HCT116 (cell line): ENCODE results near the gene CHSY3. TPM values are rescaled to one million over a fixed set of nuclear protein-coding genes. Genes with fewer than 3 reads are reported as not detected.

ENCODE experiments used
- ATAC-seq: fragments of 200-7000 bp; cut with Tn5 transposase; 2 replicates; pipeline ENCODE4 v1.9.1; 2020; ENCODE audit warnings: mild to moderate bottlenecking, moderate library complexity
- BruUV-seq: library from RNA; stranded (reverse); fragments of 400-500 nt; replicated peaks from 2 replicates; lab custom pipeline; 2021; lab: Mats Ljungman, UMichigan
- CTCF ChIA-PET: fragments of 300-600 bp; sonication (Branson Sonifier 250); formaldehyde crosslinking; loops from one replicate; lab custom pipeline; 2021; ENCODE audit warnings: antibody characterized with exemption; lab: Charles Lee
- POLR2A ChIA-PET: fragments of 300-600, 350-600 bp; sonication (Branson Sonifier 250); formaldehyde crosslinking; loops from one replicate; lab custom pipeline; 2021; ENCODE audit warnings: antibody characterized with exemption; lab: Charles Lee
- RAD21 ChIA-PET, 2 experiments: fragments of 300-600 bp; sonication (Branson Sonifier 250); formaldehyde crosslinking; loops; one replicate each; lab custom pipeline; 2023; ENCODE audit warnings: low total read pairs in 2 of 2; ENCODE audit not compliant: uncharacterized antibody in 2 of 2, unreplicated experiment in 2 of 2, low non-redundant PET in 1 of 2; lab: Charles Lee
- DNase-seq: peaks from one replicate; pipeline ENCODE4 v3.0.0-alpha.2; 2010; ENCODE audit warnings: low read depth, low spot score
- H2AFZ ChIP-seq: fragments of 200-600 bp; shearing (Covaris generic), sonication (generic); 2 replicates; pipeline ENCODE4 v1.6.1; 2017; ENCODE audit warnings: low read depth, mixed run types, mixed read lengths, antibody characterized with exemption, low read length; ENCODE audit not compliant: poor library complexity, severe bottlenecking
- H3K27ac ChIP-seq: 2 replicates; pipeline ENCODE4 v1.5.1; 2012; ENCODE audit warnings: low read depth, low read length
- H3K27me3 ChIP-seq: fragments of 200-600 bp; sonication (generic); 2 replicates; pipeline ENCODE4 v1.6.1; 2016; ENCODE audit warnings: mixed run types, low read length, mixed read lengths; ENCODE audit not compliant: insufficient read depth
- H3K36me3 ChIP-seq, 2 experiments: fragments of 200-500 bp in 1 of 2; fragments of 200-600 bp in 1 of 2; sonication (Bioruptor generic) in 1 of 2; sonication (generic) in 1 of 2; 2 replicates each; pipeline versions ENCODE4 v1.5.1 to v1.6.1; 2014 to 2016; ENCODE audit warnings: low read length in 2 of 2, inconsistent platforms in 1 of 2, mixed read lengths in 1 of 2, mixed run types in 1 of 2; ENCODE audit not compliant: insufficient read depth in 2 of 2, control insufficient read depth in 1 of 2
- H3K4me1 ChIP-seq, 2 experiments: fragments of 200-600 bp in 1 of 2; sonication (generic) in 1 of 2; 2 replicates each; pipeline versions ENCODE4 v1.5.1 to v1.6.1; 2012 to 2017; ENCODE audit warnings: low read length in 2 of 2, inconsistent platforms in 1 of 2, mild to moderate bottlenecking in 1 of 2, mixed read lengths in 1 of 2, mixed run types in 1 of 2, moderate library complexity in 1 of 2; ENCODE audit not compliant: insufficient read depth in 2 of 2, control insufficient read depth in 1 of 2
- H3K4me2 ChIP-seq: fragments of 200-600 bp; sonication (generic); 2 replicates; pipeline ENCODE4 v1.6.1; 2017; ENCODE audit warnings: mixed run types, low read length, mixed read lengths
- H3K4me3 ChIP-seq, 2 experiments: fragments of 200-600 bp in 1 of 2; sonication (generic) in 1 of 2; replicated peaks in 1 of 2; 2 replicates each; pipeline ENCODE4 v1.5.1; 2011 to 2016; ENCODE audit warnings: low read length in 2 of 2, control low read depth in 1 of 2, low read depth in 1 of 2, mild to moderate bottlenecking in 1 of 2, mixed read lengths in 1 of 2, mixed run types in 1 of 2
- H3K79me2 ChIP-seq: fragments of 200-600 bp; sonication (generic); 2 replicates; pipeline ENCODE4 v1.6.1; 2017; ENCODE audit warnings: mild to moderate bottlenecking, mixed run types, low read length, moderate library complexity, mixed read lengths; ENCODE audit not compliant: insufficient read depth
- H3K9ac ChIP-seq: fragments of 200-600 bp; sonication (generic); 2 replicates; pipeline ENCODE4 v1.6.1; 2016; ENCODE audit warnings: low read length, mixed read lengths
- H3K9me2 ChIP-seq: fragments of 200-600 bp; sonication (generic), shearing (Covaris generic); 2 replicates; pipeline ENCODE4 v1.6.1; 2017; ENCODE audit warnings: mixed run types, mild to moderate bottlenecking, moderate library complexity; ENCODE audit not compliant: insufficient read depth
- H3K9me3 ChIP-seq, 2 experiments: fragments of 200-500 bp in 1 of 2; fragments of 200-600 bp in 1 of 2; sonication (Bioruptor generic) in 1 of 2; sonication (generic) in 1 of 2; 2 replicates each; pipeline ENCODE4 v1.6.1; 2014 to 2017; ENCODE audit warnings: low read length in 2 of 2, mixed read lengths in 2 of 2, inconsistent platforms in 1 of 2, low read depth in 1 of 2, mild to moderate bottlenecking in 1 of 2, mixed run types in 1 of 2, moderate library complexity in 1 of 2; ENCODE audit not compliant: control insufficient read depth in 1 of 2, insufficient read depth in 1 of 2
- H4K20me1 ChIP-seq: fragments of 200-600 bp; sonication (generic), shearing (Covaris generic); 2 replicates; pipeline ENCODE4 v1.6.1; 2017; ENCODE audit warnings: mixed run types, mild to moderate bottlenecking, moderate library complexity; ENCODE audit not compliant: insufficient read depth
- CBX3 ChIP-seq: IDR thresholded peaks from 2 replicates; pipeline ENCODE4 v1.6.1; 2012; ENCODE audit warnings: low read depth
- EGR1 ChIP-seq: IDR thresholded peaks from 2 replicates; pipeline ENCODE4 v1.6.1; 2012; ENCODE audit warnings: low read depth
- ELF1 ChIP-seq: IDR thresholded peaks from 2 replicates; pipeline ENCODE4 v1.6.1; 2012; ENCODE audit warnings: low read depth, borderline replicate concordance
- EZH2phosphoT487 ChIP-seq: fragments of 200-600 bp; IDR thresholded peaks from 2 replicates; pipeline ENCODE4 v1.6.1; 2018; ENCODE audit warnings: antibody characterized with exemption, borderline replicate concordance
- FOSL1 ChIP-seq: IDR thresholded peaks from 2 replicates; pipeline ENCODE4 v1.6.1; 2012; ENCODE audit warnings: low read depth
- POLR2A ChIP-seq: IDR thresholded peaks from 2 replicates; pipeline ENCODE4 v1.7.0; 2011; ENCODE audit warnings: borderline replicate concordance; ENCODE audit not compliant: insufficient read depth, insufficient read length; ENCODE audit errors: extremely low read depth
- POLR2AphosphoS5 ChIP-seq: IDR thresholded peaks from 2 replicates; pipeline ENCODE4 v1.6.1; 2011; ENCODE audit warnings: mild to moderate bottlenecking, low read depth, low read length, moderate library complexity
- RAD21 ChIP-seq: IDR thresholded peaks from 2 replicates; pipeline ENCODE4 v1.6.1; 2012; ENCODE audit warnings: low read depth, mild to moderate bottlenecking
- SRF ChIP-seq: IDR thresholded peaks from 2 replicates; pipeline ENCODE4 v1.6.1; 2012; ENCODE audit warnings: low read depth
- TCF7L2 ChIP-seq: IDR thresholded peaks from 2 replicates; pipeline ENCODE4 v1.7.0; 2011; ENCODE audit warnings: borderline replicate concordance, inconsistent platforms; ENCODE audit not compliant: insufficient read depth, insufficient read length; ENCODE audit errors: extremely low read depth
- ZFX ChIP-seq: fragments of 450-650 bp; IDR thresholded peaks from 2 replicates; pipeline ENCODE4 v1.6.1; 2017
- ZNF274 ChIP-seq: fragments of 200-500 bp; sonication (Bioruptor generic); IDR thresholded peaks from 2 replicates; pipeline ENCODE4 v1.6.1; 2014; ENCODE audit warnings: mild to moderate bottlenecking, low read depth, low read length, inconsistent platforms
- intact Hi-C: fragments of 100-400 bp; cut with micrococcal nuclease; formaldehyde crosslinking; loops from 2 replicates; pipeline ENCODE4 v1.10.0; 2022
- total RNA-seq: library from RNA; stranded (reverse); gene quantifications from one replicate; pipeline ENCODE4 v1.2.1, GENCODE V29; 2021; ENCODE audit not compliant: unreplicated experiment
- TF ChIP-seq, protein P1 (sequence below): IDR thresholded peaks from 2 replicates; pipeline ENCODE4 v1.6.1; 2012
- TF ChIP-seq, protein P2 (sequence below), 3 experiments: fragments of 200-600 bp in 1 of 3; sonication (generic) in 1 of 3; IDR thresholded peaks in 2 of 3; conservative IDR thresholded peaks in 1 of 3; 2 replicates each; pipeline ENCODE4 v1.5.1; 2012 to 2017; ENCODE audit warnings: low read depth in 2 of 3, low read length in 2 of 3, antibody characterized with exemption in 1 of 3, borderline replicate concordance in 1 of 3, control low read depth in 1 of 3, mild to moderate bottlenecking in 1 of 3, mixed read lengths in 1 of 3, mixed run types in 1 of 3, moderate library complexity in 1 of 3; ENCODE audit not compliant: insufficient read depth in 1 of 3
- TF ChIP-seq, protein P3 (sequence below): IDR thresholded peaks from 2 replicates; pipeline ENCODE4 v1.6.1; 2012
- TF ChIP-seq, protein P4 (sequence below): IDR thresholded peaks from 2 replicates; pipeline ENCODE4 v1.6.1; 2012; ENCODE audit warnings: low read depth

The CHSY3 gene
- total RNA-seq, 1 experiment from 2014 or later = 2.3 TPM

DNA sequence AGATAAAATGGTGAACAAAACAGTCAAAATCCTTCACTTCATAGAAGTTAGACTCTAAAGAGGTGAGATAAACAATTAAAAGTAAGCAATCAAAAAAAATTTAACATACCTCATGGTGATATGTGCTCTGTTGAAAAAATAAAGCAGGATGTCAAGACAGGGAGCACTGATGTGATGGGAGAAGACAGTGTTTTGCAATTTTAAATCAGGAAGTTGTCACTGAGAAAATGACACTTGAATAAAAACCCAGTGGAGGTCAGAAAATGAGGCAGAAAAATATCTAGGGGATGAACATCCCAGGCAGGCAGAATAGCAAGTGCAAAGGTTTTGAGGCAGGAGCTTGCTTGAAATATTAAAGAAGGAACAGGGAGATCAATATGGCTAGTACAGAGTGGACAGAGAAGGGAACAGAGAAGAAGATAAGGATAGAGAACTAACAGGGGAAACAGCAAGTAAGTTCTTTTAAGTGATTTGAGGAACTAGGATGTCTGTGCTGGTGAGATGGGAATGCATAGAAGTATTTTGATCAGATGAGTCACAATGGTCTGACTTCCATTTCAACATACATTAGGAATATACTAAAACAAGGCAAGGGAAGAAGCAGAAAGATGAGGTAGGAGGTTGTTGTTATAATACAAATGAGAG is 130.4 kb downstream of the CHSY3 start:
- Histone ChIP-seq H2AFZ (no peak overlapping the region), H4K20me1 (no peaks in the 10 kb centered on the region), H3K4me1 (no peaks in the 10 kb centered on the region), H3K36me3 (no peaks in the 10 kb centered on the region), H3K4me2 (no peak overlapping the region), H3K79me2 (no peaks in the 10 kb centered on the region), H3K9ac (no peak overlapping the region), H3K4me3 (no peak overlapping the region), H3K9me2 (no peaks in the 10 kb centered on the region), H3K27me3 (no peaks in the 10 kb centered on the region), H3K9me3 (no peaks in the 10 kb centered on the region), H3K27ac (no peak overlapping the region)
- intact Hi-C loops = no loop called here
- DNase-seq = no peak
- ChIA-PET POLR2A (no interaction called here), RAD21 (no interaction called here), CTCF (no interaction called here)
- ATAC-seq = no peak
- no peak for TF ChIP-seq SRF
- TF ChIP-seq ZFX = no peak
- TF ChIP-seq POLR2A = no peak
- TF ChIP-seq ELF1 = no peak
- TF ChIP-seq RAD21 = no peak
- no peak for TF ChIP-seq POLR2AphosphoS5
- no peak for TF ChIP-seq TCF7L2
- TF ChIP-seq, protein P1, sequence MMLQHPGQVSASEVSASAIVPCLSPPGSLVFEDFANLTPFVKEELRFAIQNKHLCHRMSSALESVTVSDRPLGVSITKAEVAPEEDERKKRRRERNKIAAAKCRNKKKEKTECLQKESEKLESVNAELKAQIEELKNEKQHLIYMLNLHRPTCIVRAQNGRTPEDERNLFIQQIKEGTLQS = no peak
- no peak for TF ChIP-seq ZNF274
- BruUV-seq = no TSS peak

DNA sequence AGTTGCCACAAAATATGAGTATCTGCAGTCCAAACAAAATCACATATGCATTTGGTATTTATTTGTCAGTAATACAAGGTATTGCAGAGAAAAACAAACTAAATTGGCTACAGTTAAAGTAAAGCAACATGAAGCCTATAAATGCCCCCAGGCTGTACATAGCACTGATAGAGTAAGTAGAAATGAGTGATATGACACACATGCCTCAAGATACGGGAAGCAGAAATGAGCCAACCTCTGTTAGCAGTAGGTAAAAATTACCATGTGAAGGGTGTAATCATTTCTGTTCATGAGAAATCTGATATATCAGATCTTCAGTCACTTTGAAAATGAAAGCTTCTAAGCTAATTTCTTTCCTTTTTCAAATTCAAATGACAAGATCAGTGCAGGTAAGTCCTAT is 131.1 kb downstream of the CHSY3 start:
- CTCF ChIA-PET = no interaction called here
- H3K27me3 ChIP-seq = no peaks in the 10 kb centered on the region
- TF ChIP-seq FOSL1 (no peak), EGR1 (no peak), ZNF274 (no peak), EZH2phosphoT487 (no peak), POLR2AphosphoS5 (no peak), CBX3 (no peak)
- TF ChIP-seq, protein P2, sequence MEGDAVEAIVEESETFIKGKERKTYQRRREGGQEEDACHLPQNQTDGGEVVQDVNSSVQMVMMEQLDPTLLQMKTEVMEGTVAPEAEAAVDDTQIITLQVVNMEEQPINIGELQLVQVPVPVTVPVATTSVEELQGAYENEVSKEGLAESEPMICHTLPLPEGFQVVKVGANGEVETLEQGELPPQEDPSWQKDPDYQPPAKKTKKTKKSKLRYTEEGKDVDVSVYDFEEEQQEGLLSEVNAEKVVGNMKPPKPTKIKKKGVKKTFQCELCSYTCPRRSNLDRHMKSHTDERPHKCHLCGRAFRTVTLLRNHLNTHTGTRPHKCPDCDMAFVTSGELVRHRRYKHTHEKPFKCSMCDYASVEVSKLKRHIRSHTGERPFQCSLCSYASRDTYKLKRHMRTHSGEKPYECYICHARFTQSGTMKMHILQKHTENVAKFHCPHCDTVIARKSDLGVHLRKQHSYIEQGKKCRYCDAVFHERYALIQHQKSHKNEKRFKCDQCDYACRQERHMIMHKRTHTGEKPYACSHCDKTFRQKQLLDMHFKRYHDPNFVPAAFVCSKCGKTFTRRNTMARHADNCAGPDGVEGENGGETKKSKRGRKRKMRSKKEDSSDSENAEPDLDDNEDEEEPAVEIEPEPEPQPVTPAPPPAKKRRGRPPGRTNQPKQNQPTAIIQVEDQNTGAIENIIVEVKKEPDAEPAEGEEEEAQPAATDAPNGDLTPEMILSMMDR (IDR thresholded peaks at IDR 0.05 in 2 of 3, conservative IDR thresholded peaks at IDR 0.05 in 1 of 3; ENCODE audit: borderline replicate concordance in 1 of 3, insufficient read depth in 1 of 3, low read depth in 2 of 3, low read length in 2 of 3) = no peak
- TF ChIP-seq, protein P3, sequence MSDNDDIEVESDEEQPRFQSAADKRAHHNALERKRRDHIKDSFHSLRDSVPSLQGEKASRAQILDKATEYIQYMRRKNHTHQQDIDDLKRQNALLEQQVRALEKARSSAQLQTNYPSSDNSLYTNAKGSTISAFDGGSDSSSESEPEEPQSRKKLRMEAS = no peak
- TF ChIP-seq, protein P4, sequence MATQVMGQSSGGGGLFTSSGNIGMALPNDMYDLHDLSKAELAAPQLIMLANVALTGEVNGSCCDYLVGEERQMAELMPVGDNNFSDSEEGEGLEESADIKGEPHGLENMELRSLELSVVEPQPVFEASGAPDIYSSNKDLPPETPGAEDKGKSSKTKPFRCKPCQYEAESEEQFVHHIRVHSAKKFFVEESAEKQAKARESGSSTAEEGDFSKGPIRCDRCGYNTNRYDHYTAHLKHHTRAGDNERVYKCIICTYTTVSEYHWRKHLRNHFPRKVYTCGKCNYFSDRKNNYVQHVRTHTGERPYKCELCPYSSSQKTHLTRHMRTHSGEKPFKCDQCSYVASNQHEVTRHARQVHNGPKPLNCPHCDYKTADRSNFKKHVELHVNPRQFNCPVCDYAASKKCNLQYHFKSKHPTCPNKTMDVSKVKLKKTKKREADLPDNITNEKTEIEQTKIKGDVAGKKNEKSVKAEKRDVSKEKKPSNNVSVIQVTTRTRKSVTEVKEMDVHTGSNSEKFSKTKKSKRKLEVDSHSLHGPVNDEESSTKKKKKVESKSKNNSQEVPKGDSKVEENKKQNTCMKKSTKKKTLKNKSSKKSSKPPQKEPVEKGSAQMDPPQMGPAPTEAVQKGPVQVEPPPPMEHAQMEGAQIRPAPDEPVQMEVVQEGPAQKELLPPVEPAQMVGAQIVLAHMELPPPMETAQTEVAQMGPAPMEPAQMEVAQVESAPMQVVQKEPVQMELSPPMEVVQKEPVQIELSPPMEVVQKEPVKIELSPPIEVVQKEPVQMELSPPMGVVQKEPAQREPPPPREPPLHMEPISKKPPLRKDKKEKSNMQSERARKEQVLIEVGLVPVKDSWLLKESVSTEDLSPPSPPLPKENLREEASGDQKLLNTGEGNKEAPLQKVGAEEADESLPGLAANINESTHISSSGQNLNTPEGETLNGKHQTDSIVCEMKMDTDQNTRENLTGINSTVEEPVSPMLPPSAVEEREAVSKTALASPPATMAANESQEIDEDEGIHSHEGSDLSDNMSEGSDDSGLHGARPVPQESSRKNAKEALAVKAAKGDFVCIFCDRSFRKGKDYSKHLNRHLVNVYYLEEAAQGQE = no peak

More for the DNA sequence above, 131.1 kb downstream of the CHSY3 start:
- H3K4me3 ChIP-seq = no peak overlapping the region
- ChIA-PET RAD21 (no interaction called here), POLR2A (no interaction called here)
- H3K79me2 ChIP-seq = no peaks in the 10 kb centered on the region
- H3K9me3 ChIP-seq = no peaks in the 10 kb centered on the region
- H3K9ac ChIP-seq = no peak overlapping the region
- H2AFZ ChIP-seq = no peak overlapping the region
- H3K27ac ChIP-seq = no peak overlapping the region
- no peak overlapping the region for H3K4me2 ChIP-seq
- no peaks in the 10 kb centered on the region for H3K36me3 ChIP-seq
- BruUV-seq = no TSS peak
- ATAC-seq = no peak
- H3K4me1 ChIP-seq = no peaks in the 10 kb centered on the region
- no peaks in the 10 kb centered on the region for H3K9me2 ChIP-seq
- H4K20me1 ChIP-seq = no peaks in the 10 kb centered on the region
- no peak for DNase-seq
- intact Hi-C loops = no loop called here
